ENCODE measurements around the gene CDHR5.
A peak's percentile ranks its signal among the peaks of the same experiment; 100 is the strongest.

The CDHR5 gene

GRCh38 chr11:620935-621814, 3.6 kb downstream of the CDHR5 start:
- DNase-seq: no peak

GRCh38 chr11:620201-620600, 4.6 kb downstream of the CDHR5 start:
- DNase-seq: no peak

GRCh38 chr11:619628-620050, 5.1 kb downstream of the CDHR5 start:
- DNase-seq: no peak

- no peak for DNase-seq
Measured at GRCh38 chr11:618856-619627, 5.7 kb downstream of the CDHR5 start.

GRCh38 chr11:617912-618682, 6.7 kb downstream of the CDHR5 start:
- no peak for DNase-seq

- no peak for DNase-seq
Measured at GRCh38 chr11:617199-617911, 7.4 kb downstream of the CDHR5 start.

GRCh38 chr11:616320-617198, 8.2 kb downstream of the CDHR5 start:
- DNase-seq: no peak

GRCh38 chr11:615504-616319, 9.0 kb downstream of the CDHR5 start, which contains the start of gene IRF7:
IRF7 (minus strand) TSS chr11:615950; CDS start chr11:615364, 586 bp downstream.
- DNase-seq: peak; percentile 92

GRCh38 chr11:614623-615503, 9.9 kb downstream of the CDHR5 start:
- no peak for DNase-seq

GRCh38 chr11:614021-614622, 10.6 kb downstream of the CDHR5 start:
- no peak for DNase-seq

GRCh38 chr11:613369-613968, 11.3 kb downstream of the CDHR5 start:
- peak; percentile 71 for DNase-seq

- DNase-seq: no peak
Measured at GRCh38 chr11:612961-613300, 11.8 kb downstream of the CDHR5 start.

- no peak for DNase-seq
Measured at GRCh38 chr11:612201-612960, 12.4 kb downstream of the CDHR5 start.

GRCh38 chr11:611001-611996, 13.5 kb downstream of the CDHR5 start:
- DNase-seq: no peak

GRCh38 chr11:610146-610801, 14.5 kb downstream of the CDHR5 start:
- no peak for DNase-seq

GRCh38 chr11:609341-609811, 15.4 kb downstream of the CDHR5 start:
- DNase-seq: no peak
